WTC11 (cell line): ENCODE data around the gene RPS28. TPM values are rescaled to one million over a fixed set of nuclear protein-coding genes. Genes with fewer than 3 reads are reported as not detected.
A peak's percentile ranks its signal among the peaks of the same experiment; 100 is the strongest.

ENCODE experiments used
- ATAC-seq: fragments of 200-7000 bp; cut with Tn5 transposase; 2 replicates; pipeline ENCODE4 v1.10.0; 2021; ENCODE audit warnings: mild to moderate bottlenecking, moderate library complexity
- CTCF ChIA-PET: fragments of 300-600 bp; sonication (Branson Sonifier 250); formaldehyde crosslinking; loops from one replicate; lab custom pipeline; 2021; ENCODE audit warnings: antibody characterized with exemption; lab: Charles Lee
- POLR2A ChIA-PET: fragments of 350-600 bp; sonication (Branson Sonifier 250); formaldehyde crosslinking; loops from one replicate; lab custom pipeline; 2021; ENCODE audit warnings: antibody characterized with exemption; lab: Charles Lee
- DNase-seq: peaks from one replicate; pipeline ENCODE4 v3.0.0; 2021; ENCODE audit warnings: low spot score
- H3K27ac Mint-ChIP-seq: 2 replicates; pipeline ENCODE4 v1.8.0; 2021; ENCODE audit warnings: mixed read lengths
- H3K27me3 Mint-ChIP-seq: 2 replicates; pipeline ENCODE4 v1.8.0; 2021; ENCODE audit warnings: low read depth, mild to moderate bottlenecking, moderate library complexity, mixed read lengths
- H3K36me3 Mint-ChIP-seq: 2 replicates; pipeline ENCODE4 v1.8.0; 2021; ENCODE audit warnings: mixed read lengths
- H3K4me1 Mint-ChIP-seq: 2 replicates; pipeline ENCODE4 v1.8.0; 2022; ENCODE audit warnings: mixed read lengths
- H3K4me3 Mint-ChIP-seq: 2 replicates; pipeline ENCODE4 v1.8.0; 2021; ENCODE audit warnings: mild to moderate bottlenecking, moderate library complexity, mixed read lengths
- H3K9me3 Mint-ChIP-seq: 2 replicates; pipeline ENCODE4 v1.8.0; 2021; ENCODE audit warnings: mixed read lengths
- ATF1 ChIP-seq: sonication (generic); formaldehyde crosslinking; IDR thresholded peaks from 2 replicates; pipeline ENCODE4 v1.8.1; 2023; ENCODE audit warnings: mild to moderate bottlenecking, moderate library complexity, missing genetic modification reagents
- CREB1 ChIP-seq: sonication (generic); formaldehyde crosslinking; IDR thresholded peaks from 2 replicates; pipeline ENCODE4 v1.8.0; 2023; ENCODE audit warnings: mild to moderate bottlenecking, missing genetic modification reagents
- E2F4 ChIP-seq: sonication (generic); formaldehyde crosslinking; IDR thresholded peaks from 2 replicates; pipeline ENCODE4 v1.8.1; 2022; ENCODE audit warnings: low read depth, mild to moderate bottlenecking, moderate library complexity, missing genetic modification reagents, borderline replicate concordance
- ESRRA ChIP-seq: sonication (generic); formaldehyde crosslinking; IDR thresholded peaks from 2 replicates; pipeline ENCODE4 v1.8.1; 2022; ENCODE audit warnings: mild to moderate bottlenecking, missing genetic modification reagents, borderline replicate concordance
- FOXJ3 ChIP-seq: sonication (generic); formaldehyde crosslinking; IDR thresholded peaks from 2 replicates; pipeline ENCODE4 v1.9.0; 2021; ENCODE audit warnings: missing genetic modification reagents, mild to moderate bottlenecking, borderline replicate concordance
- FOXP4 ChIP-seq: sonication (generic); formaldehyde crosslinking; IDR thresholded peaks from 2 replicates; pipeline ENCODE4 v1.8.0; 2022; ENCODE audit warnings: mild to moderate bottlenecking, missing genetic modification reagents
- HMGA2 ChIP-seq: fragments of 250-450 bp; sonication (Bioruptor Pico); IDR thresholded peaks from 2 replicates; pipeline ENCODE4 v1.4.0; 2021; ENCODE audit warnings: mild to moderate bottlenecking, moderate library complexity
- IRF2 ChIP-seq: sonication (generic); formaldehyde crosslinking; IDR thresholded peaks from 2 replicates; pipeline ENCODE4 v1.8.0; 2022; ENCODE audit warnings: low read depth, missing genetic modification reagents, borderline replicate concordance
- MAX ChIP-seq: sonication (generic); formaldehyde crosslinking; IDR thresholded peaks from 2 replicates; pipeline ENCODE4 v1.8.0; 2022; ENCODE audit warnings: mild to moderate bottlenecking, missing genetic modification reagents
- NR1H2 ChIP-seq: sonication (generic); formaldehyde crosslinking; IDR thresholded peaks from 2 replicates; pipeline ENCODE4 v1.9.0; 2021; ENCODE audit warnings: mild to moderate bottlenecking, moderate library complexity, missing genetic modification reagents
- OVOL2 ChIP-seq: fragments of 250-450 bp; sonication (Bioruptor Pico); IDR thresholded peaks from 2 replicates; pipeline ENCODE4 v1.9.0; 2021; ENCODE audit warnings: mild to moderate bottlenecking, borderline replicate concordance
- PREB ChIP-seq: sonication (generic); formaldehyde crosslinking; IDR thresholded peaks from 2 replicates; pipeline ENCODE4 v1.8.1; 2022; ENCODE audit warnings: mild to moderate bottlenecking, missing genetic modification reagents, moderate library complexity, borderline replicate concordance
- TP53 ChIP-seq: sonication (generic); formaldehyde crosslinking; IDR thresholded peaks from 2 replicates; pipeline ENCODE4 v1.8.1; 2023; ENCODE audit warnings: mild to moderate bottlenecking, missing genetic modification reagents
- USF1 ChIP-seq: sonication (generic); formaldehyde crosslinking; IDR thresholded peaks from 2 replicates; pipeline ENCODE4 v1.8.0; 2022; ENCODE audit warnings: mild to moderate bottlenecking, missing genetic modification reagents
- USF2 ChIP-seq: sonication (generic); formaldehyde crosslinking; IDR thresholded peaks from 2 replicates; pipeline ENCODE4 v1.8.1; 2023; ENCODE audit warnings: mild to moderate bottlenecking, missing genetic modification reagents, moderate library complexity
- ZNF232 ChIP-seq: sonication (generic); formaldehyde crosslinking; IDR thresholded peaks from 2 replicates; pipeline ENCODE4 v1.8.0; 2022; ENCODE audit warnings: mild to moderate bottlenecking, missing genetic modification reagents
- ZNF263 ChIP-seq: sonication (generic); formaldehyde crosslinking; IDR thresholded peaks from 2 replicates; pipeline ENCODE4 v1.8.1; 2022; ENCODE audit warnings: low read depth, mild to moderate bottlenecking, moderate library complexity, missing genetic modification reagents
- ZNF281 ChIP-seq: sonication (generic); formaldehyde crosslinking; IDR thresholded peaks from 2 replicates; pipeline ENCODE4 v1.8.0; 2023; ENCODE audit warnings: mild to moderate bottlenecking, missing genetic modification reagents
- ZNF416 ChIP-seq: fragments of 250-450 bp; sonication (Bioruptor Pico); IDR thresholded peaks from 2 replicates; pipeline ENCODE4 v1.9.0; 2021; ENCODE audit warnings: mild to moderate bottlenecking, inconsistent platforms
- total RNA-seq: library from RNA; stranded (reverse); gene quantifications from 3 replicates; pipeline ENCODE4 v1.2.3, GENCODE V29; 2021

The RPS28 gene
- total RNA-seq, 1 experiment from 2014 or later, result 2,082 TPM

- ChIA-PET CTCF (interaction anchor here (0.9 kb wide), 1 partner anchor 17 kb away, joined by 3 read pairs; no protein-coding TSS in a partner anchor), POLR2A (no interaction called here)
- H3K4me1 Mint-ChIP-seq, result peaks cover 8% of the 10 kb centered on the region; the same call in 1 of the 2 replicates
- peaks cover 74% of the 10 kb centered on the region for H3K27me3 Mint-ChIP-seq
- H3K27ac Mint-ChIP-seq, result no peak overlapping the region
- no peaks in the 10 kb centered on the region for H3K9me3 Mint-ChIP-seq
- ATAC-seq (no peak), DNase-seq (no peak)
- no peaks in the 10 kb centered on the region for H3K36me3 Mint-ChIP-seq
- H3K4me3 Mint-ChIP-seq, result no peak overlapping the region
- TF ChIP-seq FOXJ3 (CRISPR knock-in tag), result no peak
- no peak for TF ChIP-seq E2F4 (CRISPR knock-in tag)
- no peak for TF ChIP-seq OVOL2 (CRISPR knock-in tag)
- TF ChIP-seq ESRRA (CRISPR knock-in tag), result no peak
- no peak for TF ChIP-seq IRF2
Observed at GRCh38 chr19:8331263-8331845, 10.1 kb downstream of the RPS28 start.

GRCh38 chr19:8332976-8333766 lies 11.9 kb downstream of the RPS28 start:
- H3K27me3 Mint-ChIP-seq, result peaks cover 77% of the 10 kb centered on the region

GRCh38 chr19:8333767-8334457 lies 12.6 kb downstream of the RPS28 start:
- Mint-ChIP-seq H3K27me3 (peaks cover 76% of the 10 kb centered on the region), H3K27ac (no peak overlapping the region), H3K4me3 (peak overlapping the region; percentile 70), H3K36me3 (no peaks in the 10 kb centered on the region), H3K9me3 (no peaks in the 10 kb centered on the region), H3K4me1 (peaks cover 17% of the 10 kb centered on the region)
- ATAC-seq (peak; percentile 32), DNase-seq (peak; percentile 57)
- CTCF ChIA-PET, result interaction anchor here (0.7 to 5.7 kb wide), 20 partner anchors 8 to 390 kb away, joined by 3 to 40 read pairs (median 6); partner anchors contain the start of genes KANK3, MARCHF2, RAB11B and ZNF414
- POLR2A ChIA-PET, result interaction anchor here (0.6 to 1.1 kb wide), 2 partner anchors 10 to 243 kb away, joined by 3 read pairs; no protein-coding TSS in a partner anchor
- no peak for TF ChIP-seq HMGA2 (CRISPR knock-in tag)
- no peak for TF ChIP-seq PREB (CRISPR knock-in tag)
- TF ChIP-seq USF1, result no peak
- TF ChIP-seq ZNF263, result no peak
- no peak for TF ChIP-seq CREB1 (CRISPR knock-in tag)
- TF ChIP-seq ZNF281 (CRISPR knock-in tag), result no peak
- no peak for TF ChIP-seq FOXP4
- TF ChIP-seq ATF1 (CRISPR knock-in tag), result no peak
- TF ChIP-seq ZNF232 (CRISPR knock-in tag), result no peak
- no peak for TF ChIP-seq NR1H2 (CRISPR knock-in tag)

More at GRCh38 chr19:8332976-8333766, 11.9 kb downstream of the RPS28 start:
- peak; percentile 60 for DNase-seq
- ChIA-PET CTCF (interaction anchor here (0.8 to 5.7 kb wide), 11 partner anchors 8 to 253 kb away, joined by 3 to 40 read pairs (median 7); partner anchors contain the start of genes KANK3 and MARCHF2), POLR2A (interaction anchor here (0.6 kb wide), 1 partner anchor 243 kb away, joined by 3 read pairs; no protein-coding TSS in a partner anchor)
- no peaks in the 10 kb centered on the region for H3K36me3 Mint-ChIP-seq
- H3K27ac Mint-ChIP-seq, result no peak overlapping the region
- ATAC-seq, result peak; percentile 2; the same call in 1 of the 2 replicates
- H3K4me1 Mint-ChIP-seq, result peaks cover 13% of the 10 kb centered on the region
- H3K4me3 Mint-ChIP-seq, result peak overlapping the region; percentile 70
- H3K9me3 Mint-ChIP-seq, result no peaks in the 10 kb centered on the region
- TF ChIP-seq ZNF416 (no peak), MAX (CRISPR knock-in tag) (peak; percentile 72), TP53 (CRISPR knock-in tag) (0 out of 2 replicates have a peak, but pooled peaks have one; percentile 41), USF2 (CRISPR knock-in tag) (peak; percentile 39; the same call in 1 of the 2 replicates)
